Measurements from ENCODE around the gene DHDDS. TPM values are rescaled to one million over a fixed set of nuclear protein-coding genes. Genes with fewer than 3 reads are reported as not detected.

DHDDS gene
- total RNA-seq, 1 donor from 2014 or later, result 37.2 TPM

DNA sequence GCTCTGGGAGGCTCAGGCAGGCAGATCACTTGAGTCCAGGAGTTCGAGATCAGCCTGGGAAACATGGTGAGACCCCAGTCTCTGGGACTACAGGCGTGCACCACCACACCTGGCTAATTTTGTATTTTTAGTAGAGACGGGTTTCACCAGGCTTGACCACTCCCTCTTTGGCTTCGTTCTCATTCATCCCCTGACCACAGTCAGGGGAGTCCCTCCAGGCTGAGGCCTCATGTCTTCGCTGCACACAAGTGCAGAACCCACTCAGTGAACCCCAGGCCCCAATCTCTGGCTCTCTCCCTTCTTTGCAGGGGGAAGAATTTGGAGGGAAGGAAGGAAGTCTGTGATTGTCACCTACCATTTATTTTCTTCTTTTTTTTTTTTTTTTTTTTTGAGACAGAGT lies 88.2 kb downstream of the DHDDS start:
- no peaks in the 10 kb centered on the region for H3K4me1 ChIP-seq
- intact Hi-C loops (cut with DNase I), result no loop called here
- H3K27me3 ChIP-seq (ENCODE audit: low read depth), result no peaks in the 10 kb centered on the region
- no peak overlapping the region for H3K4me3 ChIP-seq
- no peaks in the 10 kb centered on the region for H3K9me3 ChIP-seq
- ATAC-seq (no peak), DNase-seq (no peak)
- H3K36me3 ChIP-seq, result no peaks in the 10 kb centered on the region
- no peak overlapping the region for H3K27ac ChIP-seq
- TF ChIP-seq, protein P1, sequence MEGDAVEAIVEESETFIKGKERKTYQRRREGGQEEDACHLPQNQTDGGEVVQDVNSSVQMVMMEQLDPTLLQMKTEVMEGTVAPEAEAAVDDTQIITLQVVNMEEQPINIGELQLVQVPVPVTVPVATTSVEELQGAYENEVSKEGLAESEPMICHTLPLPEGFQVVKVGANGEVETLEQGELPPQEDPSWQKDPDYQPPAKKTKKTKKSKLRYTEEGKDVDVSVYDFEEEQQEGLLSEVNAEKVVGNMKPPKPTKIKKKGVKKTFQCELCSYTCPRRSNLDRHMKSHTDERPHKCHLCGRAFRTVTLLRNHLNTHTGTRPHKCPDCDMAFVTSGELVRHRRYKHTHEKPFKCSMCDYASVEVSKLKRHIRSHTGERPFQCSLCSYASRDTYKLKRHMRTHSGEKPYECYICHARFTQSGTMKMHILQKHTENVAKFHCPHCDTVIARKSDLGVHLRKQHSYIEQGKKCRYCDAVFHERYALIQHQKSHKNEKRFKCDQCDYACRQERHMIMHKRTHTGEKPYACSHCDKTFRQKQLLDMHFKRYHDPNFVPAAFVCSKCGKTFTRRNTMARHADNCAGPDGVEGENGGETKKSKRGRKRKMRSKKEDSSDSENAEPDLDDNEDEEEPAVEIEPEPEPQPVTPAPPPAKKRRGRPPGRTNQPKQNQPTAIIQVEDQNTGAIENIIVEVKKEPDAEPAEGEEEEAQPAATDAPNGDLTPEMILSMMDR (IDR thresholded peaks at IDR 0.05), result no peak

Other genes starting within 250 kb of the DHDDS start
- gene CATSPER4, start 241.7 kb upstream of the DHDDS start, total RNA-seq, result not detected
- gene CEP85, start 198.1 kb upstream of the DHDDS start, total RNA-seq, result 10.2 TPM
- 204 TPM for gene SH3BGRL3, start 152.2 kb upstream of the DHDDS start, total RNA-seq
- 65.1 TPM for gene UBXN11, start 125.7 kb upstream of the DHDDS start, total RNA-seq
- gene CD52, start 114.4 kb upstream of the DHDDS start, total RNA-seq, result 541 TPM
- 2.1 TPM for gene CRYBG2, start 78.2 kb upstream of the DHDDS start, total RNA-seq
- gene ZNF683, start 59.6 kb upstream of the DHDDS start, total RNA-seq, result 1.2 TPM
- gene LIN28A, start 21.5 kb upstream of the DHDDS start, total RNA-seq, result not detected
- gene HMGN2, start 40.1 kb downstream of the DHDDS start, total RNA-seq, result 326 TPM
- 140 TPM for gene RPS6KA1, start 97.4 kb downstream of the DHDDS start, total RNA-seq